CD4-positive, alpha-beta T cell (primary cell): Measurements from ENCODE around the gene KRT82. TPM values are rescaled to one million over a fixed set of nuclear protein-coding genes. Genes with fewer than 3 reads are reported as not detected.
A peak's percentile ranks its signal among the peaks of the same experiment; 100 is the strongest.

Experiments
- ATAC-seq: fragments of 200-7000 bp; cut with Tn5 transposase; one replicate; pipeline ENCODE4 v1.10.0; 2022; ENCODE audit warnings: mild to moderate bottlenecking; ENCODE audit not compliant: poor library complexity
- CTCF ChIA-PET: fragments of 350-600 bp; sonication (Branson Sonifier 250); formaldehyde crosslinking; loops from one replicate; lab custom pipeline; 2021; ENCODE audit warnings: antibody characterized with exemption, inconsistent platforms; lab: Charles Lee
- POLR2A ChIA-PET: fragments of 350-600 bp; sonication (Branson Sonifier 250); formaldehyde crosslinking; loops from one replicate; lab custom pipeline; 2021; ENCODE audit warnings: antibody characterized with exemption, inconsistent platforms; lab: Charles Lee
- DNase-seq, 14 experiments: peaks; one replicate each; pipeline ENCODE4 v3.0.0-alpha.2; 2013 to 2020; ENCODE audit warnings: mixed read lengths in 2 of 14
- H3K27ac ChIP-seq, 2 donors: one replicate each; pipeline versions ENCODE4 v1.5.1 to v1.7.0; 2013; ENCODE audit warnings: low read length in 2 of 2, low read depth in 1 of 2, mild to moderate bottlenecking in 1 of 2
- H3K27me3 ChIP-seq, 2 experiments: 1 replicate in 1 of 2; 2 replicates in 1 of 2; pipeline versions ENCODE4 v1.6.1 to v1.7.0; 2013; ENCODE audit warnings: low read length in 2 of 2, control low read depth in 1 of 2, mild to moderate bottlenecking in 1 of 2, moderate library complexity in 1 of 2; ENCODE audit not compliant: insufficient read depth in 2 of 2, control insufficient read depth in 1 of 2
- H3K36me3 ChIP-seq: one replicate; pipeline ENCODE4 v1.6.1; 2013; ENCODE audit warnings: low read length, control low read depth; ENCODE audit not compliant: insufficient read depth
- H3K4me1 ChIP-seq: one replicate; pipeline ENCODE4 v1.6.1; 2013; ENCODE audit warnings: low read length, control low read depth; ENCODE audit not compliant: insufficient read depth
- H3K4me3 ChIP-seq: one replicate; pipeline ENCODE4 v1.5.1; 2013; ENCODE audit warnings: mild to moderate bottlenecking, low read length, moderate library complexity
- H3K9me3 ChIP-seq, 2 experiments: 1 replicate in 1 of 2; 2 replicates in 1 of 2; pipeline versions ENCODE4 v1.6.1 to v1.7.0; 2013; ENCODE audit warnings: low read length in 2 of 2, mild to moderate bottlenecking in 2 of 2, control low read depth in 1 of 2, moderate library complexity in 1 of 2; ENCODE audit not compliant: control insufficient read depth in 1 of 2, insufficient read depth in 1 of 2
- H3K27ac Mint-ChIP-seq: one replicate; pipeline ENCODE4 v1.8.0; 2020; ENCODE audit warnings: mixed read lengths
- H3K27me3 Mint-ChIP-seq: one replicate; pipeline ENCODE4 v1.8.0; 2021; ENCODE audit warnings: mixed read lengths
- H3K36me3 Mint-ChIP-seq: one replicate; pipeline ENCODE4 v1.8.0; 2021; ENCODE audit warnings: low read depth, mixed read lengths
- H3K4me1 Mint-ChIP-seq: one replicate; pipeline ENCODE4 v1.8.0; 2021; ENCODE audit warnings: low read depth, mixed read lengths
- H3K4me3 Mint-ChIP-seq: one replicate; pipeline ENCODE4 v1.8.0; 2020; ENCODE audit warnings: mild to moderate bottlenecking, mixed read lengths
- H3K9me3 Mint-ChIP-seq: one replicate; pipeline ENCODE4 v1.8.0; 2020; ENCODE audit warnings: mixed read lengths
- CTCF ChIP-seq: fragments of 200-600 bp; IDR thresholded peaks from one replicate; pipeline ENCODE4 v1.8.0; 2022; ENCODE audit warnings: antibody characterized with exemption, mild to moderate bottlenecking
- intact Hi-C, 2 experiments: fragments of 100-400 bp; cut with DNase I in 1 of 2; cut with micrococcal nuclease in 1 of 2; formaldehyde crosslinking; loops; one replicate each; pipeline versions ENCODE4 v1.15.1 to v1.9.0; 2023 to 2025; cut with DNase I, micrococcal nuclease
- total RNA-seq, 174 experiments: library from RNA in 2 of 174; stranded (reverse) in 2 of 174; gene quantifications; one replicate each; pipeline ENCODE4 v1.2.3 and lab custom pipeline; 2021 to 2026

KRT82 gene
- total RNA-seq, 2 experiments from 2014 or later: not detected

GRCh38 chr12:52354200-52354599 is 51.9 kb downstream of the KRT82 start:
- no peak overlapping the region for H3K27ac Mint-ChIP-seq
- no peaks in the 10 kb centered on the region for H3K36me3 Mint-ChIP-seq
- DNase-seq (peak in 1 of 14 experiments; percentile 2), ATAC-seq (no peak)
- Histone ChIP-seq H3K9me3 (no peaks in the 10 kb centered on the region), H3K4me1 (peaks cover 33% of the 10 kb centered on the region), H3K36me3 (no peaks in the 10 kb centered on the region), H3K27ac (no peak overlapping the region), H3K4me3 (no peak overlapping the region), H3K27me3 (no peaks in the 10 kb centered on the region)
- no peak for TF ChIP-seq CTCF
- no peaks in the 10 kb centered on the region for H3K27me3 Mint-ChIP-seq
- no peak overlapping the region for H3K4me3 Mint-ChIP-seq
- peaks cover 40% of the 10 kb centered on the region for H3K4me1 Mint-ChIP-seq
- H3K9me3 Mint-ChIP-seq: no peaks in the 10 kb centered on the region
- CTCF ChIA-PET: no interaction called here
- POLR2A ChIA-PET: no interaction called here
- intact Hi-C loops: no loop called here

GRCh38 chr12:52353766-52354165 is 52.4 kb downstream of the KRT82 start:
- DNase-seq (peak in 1 of 14 experiments; percentile 21), ATAC-seq (no peak)
- Histone ChIP-seq H3K27ac (no peak overlapping the region), H3K4me3 (no peak overlapping the region), H3K4me1 (peaks cover 29% of the 10 kb centered on the region), H3K36me3 (no peaks in the 10 kb centered on the region), H3K27me3 (no peaks in the 10 kb centered on the region), H3K9me3 (no peaks in the 10 kb centered on the region)
- Mint-ChIP-seq H3K36me3 (no peaks in the 10 kb centered on the region), H3K27me3 (no peaks in the 10 kb centered on the region), H3K4me3 (no peak overlapping the region), H3K27ac (no peak overlapping the region), H3K9me3 (no peaks in the 10 kb centered on the region), H3K4me1 (peaks cover 36% of the 10 kb centered on the region)
- ChIA-PET POLR2A (no interaction called here), CTCF (interaction anchor here (2.6 kb wide), 1 partner anchor 26 kb away, joined by 10 read pairs; no protein-coding TSS in a partner anchor)
- TF ChIP-seq CTCF: no peak
- intact Hi-C loops: no loop called here

- H3K4me3 ChIP-seq: no peak overlapping the region
- no peak for TF ChIP-seq CTCF
- ATAC-seq (no peak), DNase-seq (peak in 1 of 14 experiments; percentile 8)
- CTCF ChIA-PET: interaction anchor here (2.6 kb wide), 1 partner anchor 26 kb away, joined by 10 read pairs; no protein-coding TSS in a partner anchor
- no peaks in the 10 kb centered on the region for H3K36me3 ChIP-seq
- H3K27ac Mint-ChIP-seq: no peak overlapping the region
- H3K27me3 Mint-ChIP-seq: no peaks in the 10 kb centered on the region
- no peaks in the 10 kb centered on the region for H3K9me3 ChIP-seq
- H3K27ac ChIP-seq: no peak overlapping the region
- no peaks in the 10 kb centered on the region for H3K27me3 ChIP-seq
- H3K4me1 Mint-ChIP-seq: peaks cover 29% of the 10 kb centered on the region
- no peaks in the 10 kb centered on the region for H3K36me3 Mint-ChIP-seq
- POLR2A ChIA-PET: interaction anchor here (1.2 kb wide), 1 partner anchor 13 kb away, joined by 3 read pairs; no protein-coding TSS in a partner anchor
- intact Hi-C loops: no loop called here
- no peaks in the 10 kb centered on the region for H3K9me3 Mint-ChIP-seq
- no peak overlapping the region for H3K4me3 Mint-ChIP-seq
- H3K4me1 ChIP-seq: peaks cover 22% of the 10 kb centered on the region
These were observed 53.2 kb downstream of the KRT82 start for GRCh38 chr12:52352951-52353350.
